Thoracic aorta (tissue), 2 donors: Measurements from ENCODE around the gene STK32B. TPM values are rescaled to one million over a fixed set of nuclear protein-coding genes. Genes with fewer than 3 reads are reported as not detected.

ENCODE experiments used
- ATAC-seq: fragments of 150-250 bp; one replicate; pipeline ENCODE4 v1.8.0; 2017; ENCODE audit warnings: low read depth; ENCODE audit not compliant: insufficient number of reproducible peaks, low FRiP score
- DNase-seq: peaks from one replicate; pipeline ENCODE4 v3.0.0-alpha.2; 2020; ENCODE audit warnings: low spot score
- H3K27ac ChIP-seq, 2 donors: fragments of 200-600 bp; sonication (generic); 1 replicate in 1 of 2; 2 replicates in 1 of 2; pipeline ENCODE4 v1.5.1; 2016; ENCODE audit warnings: mild to moderate bottlenecking in 2 of 2, moderate library complexity in 2 of 2
- H3K27me3 ChIP-seq: fragments of 200-600 bp; sonication (generic); replicated peaks from 2 replicates; pipeline ENCODE4 v1.6.0; 2016; ENCODE audit warnings: mild to moderate bottlenecking; ENCODE audit not compliant: insufficient read depth
- H3K36me3 ChIP-seq: fragments of 200-600 bp; sonication (generic); one replicate; pipeline ENCODE4 v1.5.1; 2016
- H3K4me1 ChIP-seq, 2 donors: fragments of 200-600 bp; sonication (generic); 1 replicate in 1 of 2; 2 replicates in 1 of 2; pipeline versions ENCODE4 v1.5.1 to v1.6.0; 2016; ENCODE audit warnings: low read depth in 2 of 2, mild to moderate bottlenecking in 1 of 2; ENCODE audit not compliant: control insufficient read depth in 1 of 2
- H3K4me3 ChIP-seq: fragments of 200-600 bp; sonication (generic); 2 replicates; pipeline ENCODE4 v1.5.1; 2016; ENCODE audit warnings: mild to moderate bottlenecking
- H3K9me3 ChIP-seq: fragments of 200-600 bp; sonication (generic); 2 replicates; pipeline ENCODE4 v1.5.1; 2016
- CTCF ChIP-seq: fragments of 200-600 bp; sonication (generic); IDR thresholded peaks from one replicate; pipeline ENCODE4 v1.5.1; 2019; ENCODE audit warnings: antibody characterized with exemption
- total RNA-seq, 2 donors: library from RNA; depleted of rRNA; stranded (reverse); fragments of >200 nt; gene quantifications; one replicate each; pipeline versions ENCODE4 v1.1.0 to v1.2.3, GENCODE V29; 2016

Gene STK32B
- total RNA-seq, 2 donors from 2014 or later = 4.5 to 7.0 TPM

GRCh38 chr4:5018096-5018495, 33.2 kb upstream of the STK32B start:
- no peak overlapping the region for H3K4me3 ChIP-seq
- DNase-seq = no peak
- H3K9me3 ChIP-seq = no peaks in the 10 kb centered on the region
- no peaks in the 10 kb centered on the region for H3K36me3 ChIP-seq
- H3K4me1 ChIP-seq = no peaks in the 10 kb centered on the region
- no peak for TF ChIP-seq CTCF
- H3K27me3 ChIP-seq = no peaks in the 10 kb centered on the region
- no peak for ATAC-seq
- H3K27ac ChIP-seq = no peak overlapping the region

- no peaks in the 10 kb centered on the region for H3K27me3 ChIP-seq
- ATAC-seq = no peak
- no peak overlapping the region for H3K27ac ChIP-seq
- no peak overlapping the region for H3K4me3 ChIP-seq
- no peaks in the 10 kb centered on the region for H3K4me1 ChIP-seq
- no peaks in the 10 kb centered on the region for H3K9me3 ChIP-seq
- no peaks in the 10 kb centered on the region for H3K36me3 ChIP-seq
- no peak for DNase-seq
- no peak for TF ChIP-seq CTCF
Observed at GRCh38 chr4:5018603-5019002, 32.7 kb upstream of the STK32B start.

GRCh38 chr4:5019274-5019673, 32.0 kb upstream of the STK32B start, which contains the start of gene CYTL1:
Gene CYTL1 (minus strand): TSS chr4:5019458. CDS start chr4:5019445, 13 bp downstream.
- DNase-seq (no peak), ATAC-seq (no peak)
- Histone ChIP-seq H3K4me3 (peak within 1 kb of the TSS; percentile 64), H3K27me3 (no peaks in the 10 kb centered on the region), H3K4me1 (no peaks in the 10 kb centered on the region), H3K9me3 (no peaks in the 10 kb centered on the region), H3K36me3 (no peaks in the 10 kb centered on the region), H3K27ac (no peak within 1 kb of the TSS)
- TF ChIP-seq CTCF = no peak

- ATAC-seq (no peak), DNase-seq (no peak)
- Histone ChIP-seq H3K4me3 (no peak overlapping the region), H3K4me1 (no peaks in the 10 kb centered on the region), H3K9me3 (no peaks in the 10 kb centered on the region), H3K27ac (no peak overlapping the region), H3K36me3 (no peaks in the 10 kb centered on the region), H3K27me3 (no peaks in the 10 kb centered on the region)
- TF ChIP-seq CTCF = no peak
Observed at GRCh38 chr4:5019796-5020195, 31.5 kb upstream of the STK32B start.

- Histone ChIP-seq H3K27ac (no peak overlapping the region), H3K9me3 (no peaks in the 10 kb centered on the region), H3K4me3 (no peak overlapping the region), H3K36me3 (no peaks in the 10 kb centered on the region), H3K27me3 (no peaks in the 10 kb centered on the region), H3K4me1 (no peaks in the 10 kb centered on the region)
- TF ChIP-seq CTCF = no peak
- DNase-seq (no peak), ATAC-seq (no peak)
Observed at GRCh38 chr4:5020341-5020740, 30.9 kb upstream of the STK32B start.
